22Rv1 (cell line): ENCODE results near the gene ZNF219.

ENCODE experiments used
- H3K27ac ChIP-seq: fragments of 450-650 bp; 2 replicates; pipeline ENCODE4 v1.5.1; 2017
- ZFX ChIP-seq: fragments of 450-650 bp; IDR thresholded peaks from 2 replicates; pipeline ENCODE4 v1.6.1; 2017; ENCODE audit warnings: antibody characterized with exemption, borderline replicate concordance
- TF ChIP-seq, protein P1 (sequence below): fragments of 450-650 bp; IDR thresholded peaks from 2 replicates; pipeline ENCODE4 v1.5.1; 2017; ENCODE audit warnings: mild to moderate bottlenecking

ZNF219 gene

DNA sequence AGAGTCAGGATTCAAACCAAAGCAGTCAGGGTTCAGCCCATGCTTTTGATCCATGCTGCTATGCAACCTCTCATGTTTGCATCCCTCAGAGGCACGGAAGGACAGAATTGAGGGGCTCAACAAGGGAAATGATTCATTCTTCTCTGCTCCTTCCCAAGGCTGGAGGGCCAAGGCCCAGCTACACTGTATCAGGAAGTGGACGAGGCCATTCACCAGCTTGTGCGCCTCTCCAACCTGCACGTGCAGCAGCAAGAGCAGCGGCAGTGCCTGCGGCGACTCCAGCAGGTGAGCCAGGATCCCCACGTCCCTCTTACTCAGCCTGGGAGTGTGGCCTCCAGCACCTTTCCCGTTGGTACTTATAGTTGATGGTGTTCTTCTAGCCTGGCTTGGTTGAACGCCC is 19.7 kb downstream of the ZNF219 start:
- no peak overlapping the region for H3K27ac ChIP-seq
- TF ChIP-seq, protein P1, sequence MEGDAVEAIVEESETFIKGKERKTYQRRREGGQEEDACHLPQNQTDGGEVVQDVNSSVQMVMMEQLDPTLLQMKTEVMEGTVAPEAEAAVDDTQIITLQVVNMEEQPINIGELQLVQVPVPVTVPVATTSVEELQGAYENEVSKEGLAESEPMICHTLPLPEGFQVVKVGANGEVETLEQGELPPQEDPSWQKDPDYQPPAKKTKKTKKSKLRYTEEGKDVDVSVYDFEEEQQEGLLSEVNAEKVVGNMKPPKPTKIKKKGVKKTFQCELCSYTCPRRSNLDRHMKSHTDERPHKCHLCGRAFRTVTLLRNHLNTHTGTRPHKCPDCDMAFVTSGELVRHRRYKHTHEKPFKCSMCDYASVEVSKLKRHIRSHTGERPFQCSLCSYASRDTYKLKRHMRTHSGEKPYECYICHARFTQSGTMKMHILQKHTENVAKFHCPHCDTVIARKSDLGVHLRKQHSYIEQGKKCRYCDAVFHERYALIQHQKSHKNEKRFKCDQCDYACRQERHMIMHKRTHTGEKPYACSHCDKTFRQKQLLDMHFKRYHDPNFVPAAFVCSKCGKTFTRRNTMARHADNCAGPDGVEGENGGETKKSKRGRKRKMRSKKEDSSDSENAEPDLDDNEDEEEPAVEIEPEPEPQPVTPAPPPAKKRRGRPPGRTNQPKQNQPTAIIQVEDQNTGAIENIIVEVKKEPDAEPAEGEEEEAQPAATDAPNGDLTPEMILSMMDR, result no peak
- TF ChIP-seq ZFX, result no peak

DNA sequence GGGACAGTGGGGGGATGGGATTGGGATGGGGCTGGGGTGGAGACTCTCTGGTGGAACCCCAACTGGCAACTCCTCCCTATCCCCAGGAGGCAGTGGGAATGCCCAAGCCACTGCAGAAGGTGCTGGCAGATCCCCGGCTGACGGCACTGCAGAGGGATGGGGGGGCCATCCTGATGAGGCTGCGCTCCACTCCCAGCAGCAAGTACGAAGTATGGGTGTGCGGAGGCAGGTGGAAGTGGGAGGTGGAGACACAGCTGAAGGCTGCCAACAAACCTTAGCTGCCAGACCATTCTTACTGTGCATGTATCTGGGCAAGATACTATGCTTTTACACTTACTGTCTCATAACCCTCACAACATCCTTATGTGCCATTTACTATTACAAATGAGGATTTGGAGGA is 20.2 kb downstream of the ZNF219 start:
- H3K27ac ChIP-seq, result no peak overlapping the region
- TF ChIP-seq, protein P1, result no peak
- no peak for TF ChIP-seq ZFX

DNA sequence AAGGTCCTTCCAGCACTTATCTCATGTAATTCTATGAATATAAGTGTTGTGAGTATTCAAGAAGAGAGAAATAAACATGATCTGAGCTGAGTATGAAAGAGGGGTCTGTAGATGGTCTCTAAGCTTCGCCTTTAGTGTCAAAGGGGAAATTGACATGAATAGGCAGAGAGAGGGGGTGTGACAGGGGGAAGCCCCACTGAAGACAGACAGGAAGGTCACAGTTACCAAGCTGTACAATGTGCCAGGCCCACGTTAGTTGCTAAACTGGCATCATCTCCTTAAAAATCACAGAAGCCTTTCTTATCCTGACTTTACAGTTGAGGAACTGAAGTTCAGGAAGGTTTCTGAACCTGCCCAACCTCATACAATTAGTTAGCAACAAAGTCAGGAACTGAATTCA is 20.8 kb downstream of the ZNF219 start:
- H3K27ac ChIP-seq, result no peak overlapping the region
- TF ChIP-seq ZFX, result no peak
- TF ChIP-seq, protein P1, result no peak

DNA sequence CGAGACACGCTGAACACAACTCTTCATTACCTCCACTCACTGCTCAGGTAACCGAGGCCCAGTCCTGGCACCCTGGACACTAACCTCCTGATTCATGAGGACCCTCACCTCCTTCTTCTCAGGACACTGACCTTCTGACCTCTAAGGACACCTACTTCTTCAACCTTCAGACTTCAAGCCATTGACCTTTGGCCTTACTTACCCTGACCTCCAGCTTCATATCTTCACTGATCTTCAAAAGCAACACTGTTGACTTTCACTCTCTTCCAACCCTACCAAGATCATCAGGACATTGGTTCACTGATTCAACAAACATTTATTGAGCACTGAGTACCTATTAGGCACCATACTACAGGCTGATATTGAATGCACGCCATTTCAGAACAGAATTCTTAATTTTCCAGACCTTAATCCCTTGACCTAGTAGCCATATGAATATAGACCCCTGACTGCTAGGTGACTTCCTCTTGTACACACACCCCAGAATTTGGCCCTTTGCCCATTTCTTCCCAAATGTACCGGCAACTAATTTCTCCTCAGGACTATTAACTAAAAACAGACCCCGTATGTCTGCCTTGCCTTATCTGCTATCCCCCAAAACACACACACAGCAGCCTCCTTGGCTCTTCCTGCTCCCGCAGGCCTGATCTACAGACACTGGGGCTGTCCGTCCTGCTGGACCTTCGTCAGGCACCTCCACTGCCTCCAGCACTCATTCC is 22.6 kb downstream of the ZNF219 start:
- no peak overlapping the region for H3K27ac ChIP-seq
- TF ChIP-seq ZFX, result no peak

DNA sequence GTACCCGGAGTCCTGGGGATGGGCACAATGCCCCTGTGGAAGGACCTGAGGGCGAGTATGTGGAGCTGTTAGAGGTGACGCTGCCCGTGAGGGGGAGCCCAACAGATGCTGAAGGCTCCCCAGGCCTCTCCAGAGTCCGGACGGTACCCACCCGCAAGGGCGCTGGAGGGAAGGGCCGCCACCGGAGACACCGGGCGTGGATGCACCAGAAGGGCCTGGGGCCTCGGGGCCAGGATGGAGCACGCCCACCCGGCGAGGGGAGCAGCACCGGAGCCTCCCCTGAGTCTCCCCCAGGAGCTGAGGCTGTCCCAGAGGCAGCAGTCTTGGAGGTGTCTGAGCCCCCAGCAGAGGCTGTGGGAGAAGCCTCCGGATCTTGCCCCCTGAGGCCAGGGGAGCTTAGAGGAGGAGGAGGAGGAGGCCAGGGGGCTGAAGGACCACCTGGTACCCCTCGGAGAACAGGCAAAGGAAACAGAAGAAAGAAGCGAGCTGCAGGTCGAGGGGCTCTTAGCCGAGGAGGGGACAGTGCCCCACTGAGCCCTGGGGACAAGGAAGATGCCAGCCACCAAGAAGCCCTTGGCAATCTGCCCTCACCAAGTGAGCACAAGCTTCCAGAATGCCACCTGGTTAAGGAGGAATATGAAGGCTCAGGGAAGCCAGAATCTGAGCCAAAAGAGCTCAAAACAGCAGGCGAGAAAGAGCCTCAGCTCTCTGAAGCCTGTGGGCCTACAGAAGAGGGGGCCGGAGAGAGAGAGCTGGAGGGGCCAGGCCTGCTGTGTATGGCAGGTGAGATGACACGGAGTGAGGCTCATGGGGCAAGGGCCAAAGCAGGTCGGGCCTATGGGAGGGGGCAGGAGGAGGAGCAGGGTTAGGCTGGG is 23.8 kb downstream of the ZNF219 start:
- H3K27ac ChIP-seq, result no peak overlapping the region
- TF ChIP-seq, protein P1, result no peak
- TF ChIP-seq ZFX, result no peak

DNA sequence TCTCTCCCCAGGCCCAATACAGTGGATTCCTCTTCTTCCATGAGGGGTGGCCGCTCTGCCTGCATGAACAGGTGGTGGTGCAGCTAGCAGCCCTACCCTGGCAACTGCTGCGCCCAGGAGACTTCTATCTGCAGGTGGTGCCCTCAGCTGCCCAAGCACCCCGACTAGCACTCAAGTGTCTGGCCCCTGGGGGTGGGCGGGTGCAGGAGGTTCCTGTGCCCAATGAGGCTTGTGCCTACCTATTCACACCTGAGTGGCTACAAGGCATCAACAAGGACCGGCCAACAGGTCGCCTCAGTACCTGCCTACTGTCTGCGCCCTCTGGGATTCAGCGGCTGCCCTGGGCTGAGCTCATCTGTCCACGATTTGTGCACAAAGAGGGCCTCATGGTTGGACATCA is 24.5 kb downstream of the ZNF219 start:
- no peak overlapping the region for H3K27ac ChIP-seq
- TF ChIP-seq ZFX, result no peak
- TF ChIP-seq, protein P1, result no peak

DNA sequence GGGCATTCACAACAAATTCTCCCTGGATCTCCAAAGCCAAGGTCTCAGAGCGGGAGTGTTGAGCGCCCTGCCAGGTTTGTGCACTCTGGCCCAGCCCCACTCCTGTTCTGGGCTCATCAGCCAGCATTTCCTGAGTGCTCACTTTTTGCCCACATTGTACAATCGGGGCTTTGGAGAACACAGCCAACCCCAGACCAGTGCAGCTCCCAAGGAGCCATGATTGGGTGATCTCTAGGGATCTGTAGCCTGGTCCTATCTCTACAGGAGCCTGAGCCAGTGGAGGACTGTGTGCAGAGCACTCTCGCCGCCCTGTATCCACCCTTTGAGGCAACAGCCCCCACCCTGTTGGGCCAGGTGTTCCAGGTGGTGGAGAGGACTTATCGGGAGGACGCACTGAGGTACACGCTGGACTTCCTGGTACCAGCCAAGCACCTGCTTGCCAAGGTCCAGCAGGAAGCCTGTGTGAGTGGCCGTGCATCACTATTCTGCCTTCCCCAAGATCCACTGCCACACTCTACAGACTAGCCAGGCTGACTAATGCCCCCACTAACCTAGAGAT is 25.6 kb downstream of the ZNF219 start:
- TF ChIP-seq, protein P1, result no peak
- no peak for TF ChIP-seq ZFX
- no peak overlapping the region for H3K27ac ChIP-seq
